Sigmoid colon (tissue), 4 donors: ENCODE measurements around the gene CDA.

Experiments
- POLR2A ChIP-seq, 2 donors: fragments of 450-650 bp; IDR thresholded peaks; one replicate each; pipeline ENCODE4 v1.6.1; 2016; ENCODE audit warnings: antibody characterized with exemption in 2 of 2, mild to moderate bottlenecking in 2 of 2, moderate library complexity in 2 of 2
- POLR2AphosphoS5 ChIP-seq, 4 donors: sonication (generic); formaldehyde crosslinking; IDR thresholded peaks; one replicate each; pipeline ENCODE4 v1.6.1; 2017; ENCODE audit warnings: antibody characterized with exemption in 4 of 4
- TF ChIP-seq, protein P1 (sequence below), 4 experiments: fragments of 450-650 bp in 3 of 4; fragments of 200-600 bp in 1 of 4; IDR thresholded peaks; one replicate each; pipeline ENCODE4 v1.5.1; 2016 to 2019; ENCODE audit warnings: antibody characterized with exemption in 4 of 4, mild to moderate bottlenecking in 3 of 4, moderate library complexity in 2 of 4

DNA sequence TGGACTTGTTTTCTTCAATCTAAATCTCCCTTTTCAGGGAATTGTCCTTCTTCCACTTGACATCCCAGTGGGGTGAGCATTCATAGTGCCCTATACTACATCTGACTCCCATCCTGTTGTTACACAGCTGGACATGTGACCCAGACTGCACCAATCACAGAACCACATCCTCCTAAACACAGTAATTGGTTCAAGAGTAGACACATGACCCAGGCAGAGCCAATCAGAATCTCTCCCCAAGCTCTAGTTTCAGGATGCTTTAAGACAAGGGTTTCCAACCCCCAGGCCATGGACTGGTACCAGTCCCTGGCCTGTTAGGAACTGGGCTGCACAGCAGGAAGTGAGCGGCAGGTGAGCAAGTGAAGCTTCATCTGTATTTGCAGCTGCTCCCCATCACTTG lies 77.9 kb downstream of the CDA start:
- TF ChIP-seq, protein P1, sequence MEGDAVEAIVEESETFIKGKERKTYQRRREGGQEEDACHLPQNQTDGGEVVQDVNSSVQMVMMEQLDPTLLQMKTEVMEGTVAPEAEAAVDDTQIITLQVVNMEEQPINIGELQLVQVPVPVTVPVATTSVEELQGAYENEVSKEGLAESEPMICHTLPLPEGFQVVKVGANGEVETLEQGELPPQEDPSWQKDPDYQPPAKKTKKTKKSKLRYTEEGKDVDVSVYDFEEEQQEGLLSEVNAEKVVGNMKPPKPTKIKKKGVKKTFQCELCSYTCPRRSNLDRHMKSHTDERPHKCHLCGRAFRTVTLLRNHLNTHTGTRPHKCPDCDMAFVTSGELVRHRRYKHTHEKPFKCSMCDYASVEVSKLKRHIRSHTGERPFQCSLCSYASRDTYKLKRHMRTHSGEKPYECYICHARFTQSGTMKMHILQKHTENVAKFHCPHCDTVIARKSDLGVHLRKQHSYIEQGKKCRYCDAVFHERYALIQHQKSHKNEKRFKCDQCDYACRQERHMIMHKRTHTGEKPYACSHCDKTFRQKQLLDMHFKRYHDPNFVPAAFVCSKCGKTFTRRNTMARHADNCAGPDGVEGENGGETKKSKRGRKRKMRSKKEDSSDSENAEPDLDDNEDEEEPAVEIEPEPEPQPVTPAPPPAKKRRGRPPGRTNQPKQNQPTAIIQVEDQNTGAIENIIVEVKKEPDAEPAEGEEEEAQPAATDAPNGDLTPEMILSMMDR (IDR thresholded peaks at IDR 0.05) = no peak
- TF ChIP-seq POLR2AphosphoS5 (IDR thresholded peaks at IDR 0.05) (no peak), POLR2A (IDR thresholded peaks at IDR 0.05) (no peak)
